ENCODE measurements around the gene MOSPD3.

Gene MOSPD3

DNA sequence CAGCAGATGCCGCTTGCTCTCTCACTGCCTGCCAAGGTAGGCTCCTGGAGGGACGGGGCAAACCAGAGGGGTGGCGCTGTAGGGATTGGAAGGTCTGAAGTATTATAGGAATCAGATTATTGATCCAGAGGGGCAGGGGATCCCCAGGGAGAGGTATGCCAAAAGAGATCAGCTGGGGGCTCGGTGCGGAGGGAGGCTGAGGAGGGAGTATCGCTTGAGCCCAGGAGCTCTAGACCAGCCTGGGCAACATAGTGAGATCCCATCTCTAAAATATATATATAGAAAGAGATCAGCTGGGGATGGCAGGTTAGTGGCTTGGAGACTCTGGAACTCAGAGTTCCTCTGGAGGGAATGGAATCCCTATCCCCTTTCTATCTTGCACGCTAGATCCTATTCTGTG is 17.2 kb upstream of the MOSPD3 start:
- Mint-ChIP-seq H3K27ac (no peak overlapping the region), H3K9me3 (no peaks in the 10 kb centered on the region), H3K4me3 (no peak overlapping the region), H3K4me1 (ENCODE audit: low read depth) (peaks cover 5% of the 10 kb centered on the region), H3K27me3 (ENCODE audit: low read depth) (peaks cover 7% of the 10 kb centered on the region), H3K36me3 (ENCODE audit: low read depth) (no peaks in the 10 kb centered on the region)
- DNase-seq (ENCODE audit: low spot score): no peak

GRCh38 chr7:100598425-100598824 is 13.9 kb upstream of the MOSPD3 start:
- Mint-ChIP-seq H3K4me1 (ENCODE audit: low read depth) (peaks cover 4% of the 10 kb centered on the region), H3K27me3 (ENCODE audit: low read depth) (no peaks in the 10 kb centered on the region), H3K36me3 (ENCODE audit: low read depth) (no peaks in the 10 kb centered on the region), H3K27ac (no peak overlapping the region), H3K9me3 (no peaks in the 10 kb centered on the region), H3K4me3 (no peak overlapping the region)
- DNase-seq (ENCODE audit: low spot score): no peak

- DNase-seq (ENCODE audit: low spot score): no peak
- Mint-ChIP-seq H3K27ac (no peak overlapping the region), H3K4me3 (no peak overlapping the region), H3K9me3 (no peaks in the 10 kb centered on the region), H3K4me1 (ENCODE audit: low read depth) (peaks cover 9% of the 10 kb centered on the region), H3K27me3 (ENCODE audit: low read depth) (no peaks in the 10 kb centered on the region), H3K36me3 (ENCODE audit: low read depth) (no peaks in the 10 kb centered on the region)
Observed at GRCh38 chr7:100599911-100600729, 12.2 kb upstream of the MOSPD3 start.

DNA sequence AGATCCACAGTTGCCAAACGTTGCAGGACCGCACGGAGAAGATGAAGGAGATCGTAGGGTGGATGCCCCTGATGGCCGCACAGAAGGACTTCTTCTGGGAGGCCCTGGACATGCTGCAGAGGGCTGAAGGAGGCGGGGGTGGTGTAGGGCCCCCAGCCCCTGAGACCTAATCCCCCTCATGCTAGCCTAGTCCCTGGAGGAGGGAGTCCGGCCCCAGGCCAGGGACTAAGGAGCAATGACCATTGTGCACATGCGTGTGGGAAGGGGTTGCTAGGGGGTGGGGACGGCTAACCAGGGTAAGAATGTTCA is 11.7 kb upstream of the MOSPD3 start:
- H3K36me3 Mint-ChIP-seq (ENCODE audit: low read depth): no peaks in the 10 kb centered on the region
- no peak for DNase-seq (ENCODE audit: low spot score)
- no peaks in the 10 kb centered on the region for H3K9me3 Mint-ChIP-seq
- no peak overlapping the region for H3K27ac Mint-ChIP-seq
- peaks cover 13% of the 10 kb centered on the region for H3K4me1 Mint-ChIP-seq (ENCODE audit: low read depth)
- no peak overlapping the region for H3K4me3 Mint-ChIP-seq
- H3K27me3 Mint-ChIP-seq (ENCODE audit: low read depth): no peaks in the 10 kb centered on the region

DNA sequence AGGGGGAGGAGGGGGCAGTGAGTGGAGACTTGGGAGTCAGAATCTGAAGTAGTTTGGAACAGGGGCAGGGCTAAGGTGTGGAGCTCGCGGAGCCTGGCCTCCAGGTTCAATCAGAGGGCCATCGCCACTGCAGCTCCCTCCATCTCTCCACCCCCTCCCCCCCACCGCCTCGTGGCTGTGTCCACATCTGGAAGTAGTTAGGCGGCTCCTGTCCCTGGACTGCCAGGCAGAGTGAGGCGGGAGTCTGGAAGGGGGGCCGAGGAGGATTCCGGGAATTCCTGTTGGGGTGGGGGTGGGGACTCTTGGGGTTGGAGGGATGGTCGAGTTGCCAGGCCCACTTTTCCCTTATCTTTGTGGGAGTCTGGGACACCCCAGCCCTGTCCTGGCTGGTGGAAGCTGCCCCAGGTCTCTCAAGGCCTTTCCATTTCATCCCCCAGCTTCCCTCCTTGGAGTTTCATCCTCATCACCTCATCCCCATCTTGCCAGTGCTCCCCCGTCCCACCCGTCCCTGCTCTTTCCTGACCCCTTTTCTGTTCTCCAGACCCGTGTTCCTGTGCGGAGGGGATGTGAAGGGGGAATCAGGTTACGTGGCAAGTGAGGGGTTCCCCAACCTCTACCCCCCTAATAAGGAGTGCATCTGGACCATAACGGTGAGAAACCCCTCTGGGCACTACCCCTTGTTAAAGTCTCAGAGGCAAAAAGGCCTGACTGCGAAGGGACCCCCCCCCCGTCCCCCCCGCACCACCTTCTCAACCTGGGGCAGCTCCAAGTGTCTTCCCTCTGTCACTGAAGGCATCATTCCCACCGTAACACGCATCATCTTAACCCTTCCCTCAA is 9.2 kb upstream of the MOSPD3 start:
- H3K27me3 Mint-ChIP-seq (ENCODE audit: low read depth): no peaks in the 10 kb centered on the region
- no peaks in the 10 kb centered on the region for H3K36me3 Mint-ChIP-seq (ENCODE audit: low read depth)
- no peak for DNase-seq (ENCODE audit: low spot score)
- peaks cover 16% of the 10 kb centered on the region for H3K4me1 Mint-ChIP-seq (ENCODE audit: low read depth)
- peak overlapping the region; percentile 87 for H3K4me3 Mint-ChIP-seq
- no peak overlapping the region for H3K27ac Mint-ChIP-seq
- no peaks in the 10 kb centered on the region for H3K9me3 Mint-ChIP-seq

DNA sequence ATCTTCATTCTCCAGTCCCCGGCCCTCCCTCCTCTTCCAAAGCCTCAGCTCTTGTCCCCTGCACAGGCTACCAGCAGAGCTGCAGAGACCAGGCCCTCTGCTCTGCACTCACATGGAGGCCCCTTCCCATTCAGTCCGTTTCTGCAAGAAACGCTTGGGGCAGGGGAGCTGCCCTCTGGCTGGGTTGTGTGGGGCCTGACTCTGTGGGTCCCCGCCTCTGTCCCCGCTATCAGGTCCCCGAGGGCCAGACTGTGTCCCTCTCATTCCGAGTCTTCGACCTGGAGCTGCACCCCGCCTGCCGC is 8.7 kb upstream of the MOSPD3 start:
- Mint-ChIP-seq H3K27me3 (ENCODE audit: low read depth) (no peaks in the 10 kb centered on the region), H3K4me3 (peak overlapping the region; percentile 87), H3K4me1 (ENCODE audit: low read depth) (peaks cover 12% of the 10 kb centered on the region), H3K36me3 (ENCODE audit: low read depth) (no peaks in the 10 kb centered on the region), H3K27ac (peak overlapping the region; percentile 88), H3K9me3 (no peaks in the 10 kb centered on the region)
- DNase-seq (ENCODE audit: low spot score): no peak

DNA sequence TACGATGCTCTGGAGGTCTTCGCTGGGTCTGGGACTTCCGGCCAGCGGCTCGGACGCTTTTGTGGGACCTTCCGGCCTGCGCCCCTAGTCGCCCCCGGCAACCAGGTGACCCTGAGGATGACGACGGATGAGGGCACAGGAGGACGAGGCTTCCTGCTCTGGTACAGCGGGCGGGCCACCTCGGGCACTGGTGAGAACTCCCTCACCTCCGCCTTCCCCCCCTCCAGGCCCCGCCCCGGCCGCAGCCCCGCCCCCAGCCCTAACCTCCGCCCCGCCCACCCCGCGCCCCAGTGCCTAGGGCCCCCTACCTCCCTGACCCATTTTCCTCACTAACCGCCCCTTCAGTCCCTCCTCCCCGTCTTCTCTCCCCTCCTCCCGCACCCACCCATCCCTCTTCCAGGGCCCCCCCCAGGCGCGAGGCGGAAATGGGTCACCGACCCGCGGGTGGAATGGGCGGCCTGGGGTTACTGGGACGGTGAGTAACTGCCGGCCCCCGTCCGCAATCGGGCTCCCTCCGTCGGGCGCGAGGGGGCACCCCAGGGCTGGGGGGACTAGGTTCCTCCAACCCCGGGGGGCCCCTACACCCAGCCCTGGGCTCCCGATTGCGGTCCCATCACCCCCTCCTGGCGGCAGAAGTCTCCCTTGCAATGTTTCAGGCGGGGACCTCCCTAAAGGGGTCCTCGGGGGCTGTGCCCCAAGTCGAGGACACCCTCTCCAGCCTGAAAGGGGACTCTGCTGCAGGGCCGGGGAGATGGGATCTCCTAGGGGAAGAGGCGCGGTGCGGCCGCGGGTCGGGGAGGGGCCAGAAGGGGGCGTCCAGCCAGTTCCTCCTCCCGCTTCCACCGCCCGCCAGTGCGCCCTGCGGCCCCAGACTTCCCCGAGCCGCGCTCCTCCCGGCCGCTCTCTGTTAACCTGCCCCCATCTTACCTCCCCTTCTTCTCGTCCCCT is 8.0 kb upstream of the MOSPD3 start:
- peak overlapping the region; percentile 91 for H3K4me3 Mint-ChIP-seq
- no peaks in the 10 kb centered on the region for H3K36me3 Mint-ChIP-seq (ENCODE audit: low read depth)
- no peaks in the 10 kb centered on the region for H3K27me3 Mint-ChIP-seq (ENCODE audit: low read depth)
- no peaks in the 10 kb centered on the region for H3K9me3 Mint-ChIP-seq
- DNase-seq (ENCODE audit: low spot score): peak; percentile 80
- peaks cover 12% of the 10 kb centered on the region for H3K4me1 Mint-ChIP-seq (ENCODE audit: low read depth)
- H3K27ac Mint-ChIP-seq: peak overlapping the region; percentile 88

- no peaks in the 10 kb centered on the region for H3K9me3 Mint-ChIP-seq
- H3K27ac Mint-ChIP-seq: peak overlapping the region; percentile 75
- H3K4me1 Mint-ChIP-seq (ENCODE audit: low read depth): peaks cover 12% of the 10 kb centered on the region
- H3K4me3 Mint-ChIP-seq: peak overlapping the region; percentile 91
- no peaks in the 10 kb centered on the region for H3K36me3 Mint-ChIP-seq (ENCODE audit: low read depth)
- peak; percentile 60 for DNase-seq (ENCODE audit: low spot score)
- H3K27me3 Mint-ChIP-seq (ENCODE audit: low read depth): no peaks in the 10 kb centered on the region
Observed at GRCh38 chr7:100604976-100605911, 7.1 kb upstream of the MOSPD3 start.

DNA sequence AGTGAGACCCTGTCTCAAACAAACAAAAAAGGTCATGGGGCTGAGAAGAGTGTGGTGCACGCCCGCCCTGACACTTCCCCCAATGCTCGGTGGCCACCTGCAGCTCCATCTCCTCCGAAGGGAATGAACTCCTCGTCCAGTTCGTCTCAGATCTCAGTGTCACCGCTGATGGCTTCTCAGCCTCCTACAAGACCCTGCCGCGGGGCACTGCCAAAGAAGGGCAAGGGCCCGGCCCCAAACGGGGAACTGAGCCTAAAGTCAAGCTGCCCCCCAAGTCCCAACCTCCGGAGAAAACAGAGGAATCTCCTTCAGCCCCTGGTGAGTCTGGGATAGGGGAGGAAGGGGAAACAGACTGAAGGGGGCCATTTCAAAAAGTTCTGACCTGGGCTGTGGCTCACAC is 6.0 kb upstream of the MOSPD3 start:
- no peak overlapping the region for H3K27ac Mint-ChIP-seq
- H3K36me3 Mint-ChIP-seq (ENCODE audit: low read depth): no peaks in the 10 kb centered on the region
- H3K9me3 Mint-ChIP-seq: no peaks in the 10 kb centered on the region
- H3K27me3 Mint-ChIP-seq (ENCODE audit: low read depth): no peaks in the 10 kb centered on the region
- H3K4me3 Mint-ChIP-seq: peak overlapping the region; percentile 91
- H3K4me1 Mint-ChIP-seq (ENCODE audit: low read depth): peaks cover 12% of the 10 kb centered on the region
- no peak for DNase-seq (ENCODE audit: low spot score)

- no peak for DNase-seq (ENCODE audit: low spot score)
- Mint-ChIP-seq H3K27me3 (ENCODE audit: low read depth) (no peaks in the 10 kb centered on the region), H3K9me3 (no peaks in the 10 kb centered on the region), H3K4me3 (no peak overlapping the region), H3K27ac (no peak overlapping the region), H3K4me1 (ENCODE audit: low read depth) (peaks cover 12% of the 10 kb centered on the region), H3K36me3 (ENCODE audit: low read depth) (no peaks in the 10 kb centered on the region)
Observed at GRCh38 chr7:100607111-100607510, 5.2 kb upstream of the MOSPD3 start.

DNA sequence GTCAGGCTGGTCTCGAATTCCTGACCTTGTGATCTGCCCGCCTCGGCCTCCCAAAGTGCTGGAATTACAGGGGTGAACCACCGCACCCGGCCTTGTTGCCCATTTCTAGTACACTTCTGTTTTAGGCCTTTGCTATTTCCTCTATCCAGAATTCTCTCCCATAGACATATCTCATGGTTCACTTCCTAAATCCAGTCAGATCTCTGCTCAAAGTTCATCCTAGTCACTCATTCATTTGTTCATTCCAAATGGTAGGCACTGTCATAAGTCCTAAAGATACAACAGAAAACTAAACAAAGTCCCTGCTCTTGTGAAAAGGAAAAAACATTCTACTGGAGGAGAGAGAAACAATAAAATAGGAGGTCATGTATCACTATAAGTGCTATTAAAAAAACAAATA is 2.4 kb upstream of the MOSPD3 start:
- no peak for DNase-seq (ENCODE audit: low spot score)
- Mint-ChIP-seq H3K27ac (no peak overlapping the region), H3K4me3 (peak overlapping the region; percentile 2), H3K9me3 (no peaks in the 10 kb centered on the region), H3K36me3 (ENCODE audit: low read depth) (peaks cover 8% of the 10 kb centered on the region), H3K27me3 (ENCODE audit: low read depth) (no peaks in the 10 kb centered on the region), H3K4me1 (ENCODE audit: low read depth) (peaks cover 17% of the 10 kb centered on the region)

- DNase-seq (ENCODE audit: low spot score): no peak
- Mint-ChIP-seq H3K27ac (peak overlapping the region; percentile 20), H3K4me1 (ENCODE audit: low read depth) (peaks cover 10% of the 10 kb centered on the region), H3K36me3 (ENCODE audit: low read depth) (peaks cover 17% of the 10 kb centered on the region), H3K4me3 (peak overlapping the region; percentile 96), H3K27me3 (ENCODE audit: low read depth) (no peaks in the 10 kb centered on the region), H3K9me3 (no peaks in the 10 kb centered on the region)
Observed at GRCh38 chr7:100612730-100613390, 520 bp downstream of the MOSPD3 start.

All from T-helper 2 cell treated with Interferon-gamma antibody and Interleukin-4, amounts not matched to agents 5 μg/mL and 100 μg/mL, for 36 hours (primary cell).